Measurements from ENCODE around the gene ZSCAN26.
A peak's percentile ranks its signal among the peaks of the same experiment; 100 is the strongest.

The ZSCAN26 gene

DNA sequence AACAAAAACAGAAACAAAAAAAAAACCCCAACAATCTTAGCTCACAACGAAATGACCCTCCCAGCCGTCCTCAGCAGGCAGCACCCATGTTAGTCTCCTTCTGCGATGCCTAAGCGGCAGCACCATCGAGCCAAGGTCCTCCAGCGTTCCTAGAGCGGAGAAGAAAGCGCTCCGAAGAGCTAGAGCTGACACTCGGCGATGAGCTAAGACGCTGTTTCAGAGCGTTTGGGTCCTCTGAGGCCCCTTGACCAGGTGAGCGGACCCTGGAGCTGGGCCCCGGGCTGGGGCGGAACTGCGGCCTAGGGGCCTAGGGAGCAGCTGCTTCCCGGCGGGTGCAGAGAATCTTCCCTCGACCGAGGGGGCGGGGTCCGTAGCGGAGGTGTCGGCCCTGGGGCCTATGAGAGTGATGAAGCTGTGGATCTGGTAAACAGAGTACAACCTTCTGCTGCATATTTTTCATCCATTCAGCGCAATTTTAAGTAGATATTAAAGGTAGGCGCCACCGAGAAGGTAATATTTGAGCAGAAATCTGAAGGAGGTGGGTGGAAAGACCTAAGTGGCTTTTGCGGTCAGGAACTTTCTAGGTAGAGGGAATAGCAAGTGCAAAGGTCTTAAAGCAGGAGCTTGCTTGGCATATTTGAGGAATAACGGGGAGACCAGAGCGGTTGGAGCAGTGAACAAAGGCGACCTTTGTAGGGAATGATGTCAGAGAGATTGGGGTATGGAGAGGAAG lies at the start of gene ZSCAN26:
Gene ZSCAN26 (plus strand): TSS at position 182 of the 733 bp plus-strand sequence. CDS start 4,777 bp downstream, outside the sequence.
- DNase-seq, result peak; percentile 92

DNA sequence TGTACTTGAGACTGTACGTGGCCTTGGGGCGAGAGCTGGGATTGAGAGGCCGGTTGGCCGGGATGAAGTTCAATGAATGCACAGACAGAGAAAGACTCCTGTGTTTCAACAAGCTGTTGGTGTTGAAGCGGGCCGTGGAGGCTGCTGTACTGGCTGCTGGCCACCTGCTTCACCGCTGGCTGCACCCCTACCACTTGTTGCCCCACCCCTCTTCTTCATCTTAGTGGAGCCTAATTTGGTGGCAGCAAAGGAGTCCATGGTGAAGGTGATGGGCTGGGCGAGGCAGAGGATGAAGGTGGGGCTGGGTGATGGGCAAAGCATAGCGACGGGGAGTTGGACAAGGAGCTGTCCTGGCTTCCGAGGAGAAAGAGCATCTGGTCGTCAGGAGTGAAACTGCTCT lies 49.1 kb upstream of the ZSCAN26 start:
- DNase-seq, result no peak

DNA sequence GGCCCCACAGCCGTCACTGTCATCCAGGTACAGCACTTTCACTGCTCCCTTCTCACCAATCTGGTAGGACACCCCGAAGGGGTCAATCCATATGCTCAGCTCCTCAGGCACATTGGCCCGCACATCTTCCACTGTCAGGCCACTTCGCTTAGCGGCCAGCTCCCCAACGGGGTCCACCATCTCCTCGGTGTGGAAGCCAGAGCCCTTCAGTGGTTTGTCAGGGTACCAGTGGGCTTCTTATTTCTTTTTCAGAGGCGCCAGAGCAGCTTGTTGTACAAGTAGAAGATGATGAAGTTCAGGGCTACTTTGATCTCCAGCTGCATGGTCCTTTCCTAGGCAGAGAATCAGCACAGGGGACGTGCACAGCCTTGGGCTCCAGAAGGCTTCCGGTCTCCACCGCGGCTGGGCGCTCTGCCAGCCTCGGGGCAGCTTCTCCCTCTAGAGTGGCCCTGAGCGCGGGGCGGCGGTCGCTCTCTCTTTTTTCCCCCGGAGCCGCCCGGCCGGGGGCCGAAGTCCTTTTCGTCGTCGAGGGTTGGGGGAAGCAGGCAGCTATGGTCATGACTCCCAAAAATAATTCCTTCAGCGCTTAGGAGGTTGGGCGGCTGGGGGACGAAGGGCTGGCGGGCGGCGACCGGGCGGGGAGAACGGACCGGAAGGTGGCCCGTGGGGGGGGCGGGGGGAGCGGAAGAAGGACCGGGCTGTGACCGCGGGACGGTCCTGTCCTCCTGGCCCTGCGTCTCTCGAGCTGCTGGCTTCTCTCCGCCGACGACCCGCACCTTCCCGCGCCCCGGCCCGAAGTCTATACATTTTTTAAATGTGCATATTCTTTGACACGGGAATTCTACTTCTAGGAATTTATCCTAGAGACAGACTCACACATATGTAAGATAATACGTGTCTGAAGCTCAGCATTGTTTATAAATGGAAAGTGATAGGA lies 48.4 kb upstream of the ZSCAN26 start:
- DNase-seq, result peak; percentile 16

DNA sequence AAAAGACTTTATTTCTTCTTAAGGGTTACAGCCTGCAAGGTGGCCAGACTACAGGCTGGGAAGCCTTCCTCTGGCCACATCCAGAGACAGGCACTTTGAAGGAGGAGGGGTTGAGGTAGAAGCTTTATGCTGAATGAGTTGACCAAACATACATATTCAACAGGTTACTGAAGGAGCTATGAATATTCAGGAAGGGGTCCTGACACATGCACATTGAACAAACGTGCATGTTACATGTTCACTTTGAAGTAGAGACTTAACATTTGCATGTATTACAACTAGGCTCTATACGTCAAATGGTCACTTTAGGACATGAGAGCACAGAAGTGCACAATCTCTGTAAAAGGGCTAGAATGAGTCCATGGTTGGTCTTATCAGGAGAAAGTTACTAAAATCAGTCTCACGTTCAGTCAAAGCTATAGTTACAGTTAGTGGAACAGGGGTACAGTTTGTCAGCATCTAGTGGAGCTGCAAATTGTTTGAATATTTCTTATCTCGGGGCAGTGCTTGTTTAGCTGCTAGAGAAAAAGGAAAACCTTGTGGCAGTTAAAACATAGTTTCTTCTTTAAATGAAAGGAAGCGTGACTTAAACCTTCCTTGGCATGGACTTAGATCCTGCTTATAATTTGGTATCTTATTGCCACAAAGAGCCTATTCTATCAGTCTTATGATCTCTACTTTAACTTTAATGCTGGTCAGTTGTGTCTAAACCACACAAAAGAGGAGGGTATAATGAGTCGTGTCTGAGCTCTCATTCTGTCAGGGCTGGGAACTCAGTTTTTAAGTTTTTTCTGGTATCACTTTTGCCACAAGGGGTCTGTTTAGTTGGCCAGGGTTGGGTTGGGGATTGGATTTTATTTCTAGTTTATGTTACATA lies 46.4 kb upstream of the ZSCAN26 start:
- DNase-seq, result no peak

DNA sequence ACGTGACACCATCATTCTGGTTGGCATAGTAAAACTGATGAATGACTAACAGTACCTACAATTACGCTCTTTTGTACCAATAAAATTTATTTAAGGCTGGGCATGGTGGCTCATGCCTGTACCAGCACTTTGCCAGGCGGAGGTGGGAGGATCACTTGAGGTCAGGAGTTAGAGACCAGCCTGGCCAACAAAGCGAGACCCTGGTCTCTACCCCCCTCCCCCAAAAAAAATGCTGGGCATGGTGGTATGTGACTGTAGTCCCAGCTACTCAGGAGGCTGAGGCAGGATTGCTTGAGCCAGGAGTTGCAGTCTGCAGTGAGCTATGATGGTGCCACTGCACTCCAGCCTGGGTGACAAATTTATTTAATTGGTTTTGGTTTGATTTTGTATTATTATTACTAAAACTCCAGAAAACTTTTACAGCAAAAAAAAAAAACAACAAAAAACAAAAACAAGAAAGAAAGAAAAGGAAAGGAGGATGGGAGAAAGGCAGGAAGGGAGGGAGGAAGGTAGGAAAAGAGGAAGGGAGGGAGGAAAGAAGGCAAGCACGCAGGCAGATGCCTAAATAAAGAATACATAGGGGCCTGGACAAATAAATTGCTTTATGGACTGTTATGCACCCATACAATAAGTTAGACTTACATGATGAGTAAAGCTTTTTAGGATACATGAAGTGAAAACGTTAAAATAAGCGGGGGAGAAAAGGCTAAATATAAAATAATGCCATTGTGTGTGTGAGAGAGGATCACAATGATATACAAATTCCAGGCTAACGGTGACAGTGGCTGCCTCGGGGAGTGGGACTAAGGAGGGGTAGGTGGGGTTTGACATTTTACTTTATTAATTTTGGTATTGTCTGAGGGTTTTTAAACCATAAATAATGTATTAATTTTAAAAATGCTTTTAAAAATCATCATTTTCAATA lies 42.5 kb upstream of the ZSCAN26 start:
- DNase-seq, result no peak

DNA sequence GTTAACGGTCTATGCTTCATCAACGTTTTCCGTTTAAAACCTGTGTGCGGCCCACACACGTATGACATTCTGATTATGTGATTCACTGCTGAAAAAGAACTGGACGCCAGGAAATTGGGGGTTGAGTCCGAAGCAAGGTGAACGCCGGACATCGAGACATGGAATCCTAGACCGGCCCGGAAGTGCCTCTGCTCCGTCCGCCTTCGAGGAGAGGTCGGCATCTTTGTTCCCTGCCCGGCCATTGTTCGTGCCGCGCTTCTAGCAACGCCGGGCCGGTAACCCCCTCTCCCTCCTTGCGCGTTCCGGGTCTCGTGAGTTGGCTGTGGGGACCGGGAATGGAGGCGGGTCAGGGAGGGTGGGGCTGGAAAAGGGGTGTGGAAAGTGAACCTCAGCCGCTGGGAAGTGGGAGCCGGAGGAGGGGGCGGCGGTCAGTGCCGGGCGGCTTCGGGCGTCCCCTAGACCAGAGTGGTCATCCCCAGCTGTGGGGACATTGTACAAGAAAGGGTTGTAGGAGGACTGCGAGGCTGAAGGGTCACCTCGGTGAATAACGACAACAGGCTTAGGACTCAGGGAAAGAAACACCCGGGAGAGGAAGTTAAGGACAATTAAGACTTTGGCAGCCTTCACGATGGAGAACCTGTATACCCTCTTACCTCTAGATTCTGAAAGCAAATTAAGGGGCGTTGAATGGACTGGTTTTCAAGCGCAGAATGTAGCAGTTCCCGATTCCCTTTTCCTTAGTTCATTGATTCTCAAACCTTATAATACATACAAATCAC lies 41.7 kb upstream of the ZSCAN26 start, which contains the start of gene ZSCAN9:
Gene ZSCAN9 (plus strand): TSS at position 220 of the 779 bp plus-strand sequence. CDS start 1,810 bp downstream, outside the sequence.
- DNase-seq, result peak; percentile 46

DNA sequence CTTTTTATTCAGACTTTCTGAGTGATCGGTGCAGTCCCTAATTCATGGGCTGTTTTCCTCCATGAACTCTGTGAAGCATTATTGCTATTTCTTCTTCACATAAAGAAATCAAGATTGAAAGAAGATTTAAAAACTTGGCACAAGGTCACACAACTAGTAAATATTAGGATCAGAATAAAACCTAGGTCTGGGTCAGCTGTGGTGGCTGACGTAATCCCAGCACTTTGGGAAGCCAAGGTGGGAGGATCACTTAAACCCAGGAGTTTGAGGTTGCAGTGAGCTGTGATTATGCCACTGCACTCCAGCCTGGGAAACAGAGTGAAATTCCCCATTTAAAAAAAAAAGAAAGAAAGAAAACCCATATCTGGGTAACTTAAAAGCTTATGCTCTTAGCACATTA lies 40.5 kb upstream of the ZSCAN26 start:
- DNase-seq, result no peak

DNA sequence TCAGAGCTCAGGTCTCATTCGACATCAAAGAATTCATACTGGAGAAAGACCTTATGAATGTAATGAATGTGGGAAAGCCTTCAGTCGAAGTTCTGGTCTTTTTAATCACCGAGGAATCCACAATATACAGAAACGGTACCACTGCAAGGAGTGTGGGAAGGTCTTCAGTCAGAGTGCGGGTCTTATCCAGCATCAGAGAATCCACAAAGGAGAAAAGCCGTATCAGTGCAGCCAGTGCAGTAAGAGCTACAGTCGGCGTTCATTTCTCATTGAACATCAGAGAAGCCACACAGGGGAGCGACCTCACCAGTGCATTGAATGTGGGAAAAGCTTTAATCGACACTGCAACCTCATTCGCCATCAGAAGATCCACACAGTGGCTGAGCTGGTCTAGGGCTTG lies 34.2 kb upstream of the ZSCAN26 start:
- DNase-seq, result no peak

DNA sequence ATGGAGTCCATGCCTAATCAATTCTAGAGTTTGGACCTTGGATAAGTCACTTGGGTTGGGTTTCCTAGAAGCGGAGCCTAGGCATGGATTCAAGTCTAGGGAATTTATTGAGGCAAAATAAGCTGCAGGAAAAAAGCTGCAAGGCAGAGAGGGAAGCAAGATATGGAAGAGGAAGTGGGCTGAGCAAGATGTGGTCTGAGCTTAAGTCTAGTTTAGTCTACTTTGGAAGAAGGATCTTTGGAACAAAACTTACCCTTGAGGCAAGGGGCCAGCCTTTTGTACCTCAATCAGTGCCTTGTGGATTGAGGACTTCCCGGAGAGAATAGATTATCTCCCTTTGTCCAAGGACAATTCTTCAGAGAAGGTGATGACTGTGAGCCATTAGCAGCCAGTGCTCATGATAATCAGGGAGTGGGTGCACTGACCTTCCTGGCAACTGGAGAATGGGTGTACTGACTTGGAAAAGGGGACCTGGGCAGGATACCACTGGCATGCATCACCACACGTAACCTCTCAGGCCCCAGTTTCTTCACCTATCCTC lies 31.0 kb upstream of the ZSCAN26 start:
- no peak for DNase-seq

DNA sequence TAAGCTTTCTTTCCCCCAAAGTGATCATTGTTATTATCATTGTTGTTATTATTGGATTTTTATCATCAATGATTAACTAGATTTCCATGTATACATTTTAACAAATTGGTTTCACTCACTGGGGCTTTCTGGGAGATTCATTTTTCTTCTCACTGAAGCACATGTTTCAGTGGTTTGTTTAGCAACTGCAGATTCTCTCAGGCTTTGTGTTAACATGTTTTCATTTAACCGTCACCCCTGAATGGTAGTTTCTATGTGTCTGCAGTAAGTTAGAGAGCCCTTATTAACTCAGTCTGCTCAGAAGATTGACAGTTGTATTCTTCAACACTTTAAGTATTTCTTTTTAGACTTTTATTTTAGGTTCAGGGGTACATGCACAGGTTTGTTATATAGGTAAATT lies 27.3 kb upstream of the ZSCAN26 start:
- no peak for DNase-seq

DNA sequence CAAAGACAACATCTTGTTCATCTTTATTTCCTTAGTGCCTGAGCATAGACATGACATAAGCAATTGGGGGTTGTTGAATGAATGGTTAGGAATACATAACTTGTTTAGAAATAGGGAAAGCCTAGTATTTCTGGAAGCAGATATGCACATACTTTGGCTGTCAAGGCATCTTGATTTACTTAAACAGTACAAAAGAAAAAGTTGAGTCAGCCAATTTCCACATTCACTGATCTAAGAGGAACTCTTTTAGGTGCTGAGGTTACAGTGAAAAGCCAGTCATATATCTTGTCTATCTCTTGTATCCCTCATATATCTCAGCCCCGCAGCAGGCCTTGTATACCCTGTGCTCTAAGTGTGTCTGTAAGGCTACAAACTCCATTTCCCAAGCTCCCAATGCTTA lies 26.5 kb upstream of the ZSCAN26 start:
- DNase-seq, result no peak

DNA sequence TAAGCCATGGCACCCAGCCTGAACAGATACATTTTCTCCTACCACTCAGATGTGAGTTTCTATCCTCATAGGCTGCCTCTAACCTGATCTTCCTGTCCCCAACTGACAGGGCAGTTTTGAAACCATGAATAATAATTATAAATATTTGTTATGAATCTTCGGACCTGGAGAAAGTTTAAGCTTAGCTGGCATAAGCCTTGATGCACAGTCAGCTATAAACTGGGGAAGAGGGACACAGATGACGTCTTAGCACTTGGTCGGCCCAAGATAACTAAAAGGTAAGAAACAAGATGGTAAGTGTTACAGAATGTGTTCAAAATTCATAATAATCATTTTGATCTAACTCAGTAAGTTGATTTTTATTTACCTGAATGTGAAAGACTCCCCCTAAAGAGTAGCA lies 23.0 kb upstream of the ZSCAN26 start:
- no peak for DNase-seq

DNA sequence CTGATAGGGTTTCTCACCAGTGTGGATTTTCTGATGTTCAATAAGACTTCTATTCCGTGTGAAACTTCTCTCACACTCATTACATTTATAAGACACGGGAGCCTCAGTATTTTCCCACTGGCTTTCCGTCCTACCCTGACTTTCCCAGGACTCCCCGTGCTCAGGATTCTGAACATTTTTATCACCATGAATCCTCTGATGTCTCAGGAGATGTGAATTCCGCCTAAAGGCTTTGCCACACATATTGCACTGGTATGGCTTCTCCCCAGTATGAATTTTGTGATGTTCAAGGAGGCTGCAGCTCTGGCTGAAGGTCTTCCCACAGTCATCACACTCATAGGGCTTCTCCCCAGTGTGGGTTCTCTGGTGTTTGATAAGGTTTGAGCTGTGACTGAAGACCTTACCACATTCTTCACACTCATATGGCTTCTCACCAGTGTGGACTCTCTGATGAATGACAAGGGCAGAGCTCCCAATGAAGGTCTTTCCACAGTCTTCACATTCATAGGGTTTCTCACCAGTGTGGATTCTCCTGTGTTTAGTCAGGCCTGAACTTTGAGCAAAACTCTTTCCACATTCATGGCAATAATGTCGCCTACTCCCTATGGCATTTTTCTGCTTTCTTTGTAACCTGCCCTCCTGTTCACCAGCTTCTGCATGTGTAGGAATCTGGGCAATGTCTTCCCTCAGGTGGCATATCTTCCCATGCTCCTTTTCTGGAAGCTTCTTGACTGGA lies 21.6 kb upstream of the ZSCAN26 start:
- DNase-seq, result no peak

DNA sequence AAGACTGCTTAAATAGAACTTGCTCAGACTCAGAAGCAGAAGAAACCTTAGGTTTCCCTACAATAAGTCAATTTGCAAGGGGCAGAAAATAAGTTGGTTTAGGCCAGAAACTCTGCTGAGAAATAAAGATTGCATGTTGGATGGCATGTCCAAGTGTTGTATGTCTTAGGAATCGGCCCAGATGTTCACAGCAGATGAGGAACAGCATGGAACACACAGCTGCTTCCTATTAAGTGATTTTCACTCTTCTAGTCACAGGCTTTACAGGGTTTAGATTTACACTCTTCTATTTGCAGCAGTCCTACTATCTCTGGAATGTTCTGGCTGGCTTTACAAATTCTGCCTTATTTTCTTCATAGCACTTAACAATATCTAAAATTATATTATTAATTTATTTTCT lies 18.0 kb upstream of the ZSCAN26 start:
- no peak for DNase-seq

DNA sequence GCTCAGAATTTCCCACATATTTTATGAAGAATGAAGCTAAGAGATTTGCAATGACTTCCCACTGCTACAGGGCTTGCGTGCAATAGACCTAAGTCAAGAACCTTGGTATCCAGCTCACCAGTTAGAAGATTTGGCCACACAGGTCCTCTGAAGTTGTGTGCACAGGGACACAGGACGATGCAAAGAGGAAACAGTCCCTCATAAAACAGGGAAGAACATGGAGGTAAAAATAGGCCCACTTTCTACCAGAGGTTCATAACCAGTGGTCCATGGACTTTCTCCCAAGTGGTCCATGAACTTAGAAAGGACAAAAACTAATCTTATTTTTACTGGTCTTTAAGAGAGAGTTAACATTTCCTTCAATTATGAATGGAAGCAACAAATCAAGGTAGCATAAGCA lies 16.2 kb upstream of the ZSCAN26 start:
- no peak for DNase-seq

DNA sequence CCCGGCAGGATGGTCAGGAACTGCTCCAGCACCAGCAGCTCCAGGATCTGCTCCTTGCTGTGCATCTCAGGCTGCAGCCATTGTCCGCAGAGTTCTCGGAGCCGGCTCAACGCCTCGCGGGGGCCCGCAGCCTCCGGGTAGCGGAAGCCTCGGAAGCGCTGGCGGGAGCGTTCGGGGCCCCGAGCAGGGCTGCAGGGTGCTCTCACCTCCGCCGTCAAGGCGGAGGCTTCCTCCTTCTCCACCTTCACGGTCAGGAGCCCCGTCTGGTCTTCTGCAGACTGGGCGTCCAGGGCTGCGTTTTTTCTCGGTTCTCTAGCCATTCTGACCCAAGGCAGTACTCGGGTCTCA lies 15.3 kb upstream of the ZSCAN26 start:
- peak; percentile 9 for DNase-seq

DNA sequence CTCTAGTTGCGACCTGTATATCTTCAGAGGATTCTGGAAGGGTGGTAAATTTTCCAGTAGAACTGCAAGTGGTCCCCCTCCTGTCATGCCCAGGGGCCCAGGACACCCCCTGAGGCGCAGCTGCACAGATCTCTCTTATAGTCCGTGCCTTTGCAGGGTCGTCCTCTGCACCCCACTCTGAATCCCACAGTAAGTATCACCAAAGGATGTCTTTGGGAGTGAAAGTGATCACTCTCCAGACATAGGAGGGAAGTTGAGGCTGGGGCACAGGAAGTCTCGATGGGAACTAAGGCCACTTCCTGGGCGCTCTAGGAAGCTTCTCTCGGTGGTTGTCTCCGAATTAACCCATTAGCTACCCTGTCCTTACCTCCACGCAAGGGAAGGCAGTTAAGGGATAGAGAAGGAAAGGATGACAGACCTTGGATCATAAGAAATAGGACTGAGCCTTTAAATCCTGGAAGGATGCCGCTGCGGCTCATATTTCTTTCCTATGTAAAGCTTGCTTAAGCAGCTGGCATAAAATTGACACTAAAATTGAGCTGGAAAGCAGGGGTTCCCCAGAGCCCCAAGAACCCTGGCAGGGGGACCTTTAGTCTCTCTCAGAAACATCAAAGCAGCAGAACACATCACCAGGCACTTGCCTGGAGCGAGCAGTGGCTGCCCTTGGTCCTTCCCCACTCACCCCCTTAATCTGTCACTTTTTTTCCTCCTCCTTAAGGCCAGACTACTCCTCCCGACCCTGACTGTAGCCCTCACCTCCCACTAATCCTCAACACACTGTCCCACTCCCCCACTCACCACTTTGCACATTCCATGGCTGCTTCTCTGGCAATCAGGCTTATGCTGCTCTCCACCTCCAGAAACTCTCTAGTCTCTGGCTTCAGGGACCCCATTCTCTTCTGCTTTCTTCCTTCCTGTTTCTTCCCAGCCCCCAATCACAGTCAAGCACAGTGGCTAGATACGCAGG lies 14.7 kb upstream of the ZSCAN26 start, which contains the start of gene ZKSCAN4:
Gene ZKSCAN4 (minus strand): TSS at position 261 of the 967 bp plus-strand sequence. CDS start 289 bp downstream, outside the sequence.
- DNase-seq, result peak; percentile 92

DNA sequence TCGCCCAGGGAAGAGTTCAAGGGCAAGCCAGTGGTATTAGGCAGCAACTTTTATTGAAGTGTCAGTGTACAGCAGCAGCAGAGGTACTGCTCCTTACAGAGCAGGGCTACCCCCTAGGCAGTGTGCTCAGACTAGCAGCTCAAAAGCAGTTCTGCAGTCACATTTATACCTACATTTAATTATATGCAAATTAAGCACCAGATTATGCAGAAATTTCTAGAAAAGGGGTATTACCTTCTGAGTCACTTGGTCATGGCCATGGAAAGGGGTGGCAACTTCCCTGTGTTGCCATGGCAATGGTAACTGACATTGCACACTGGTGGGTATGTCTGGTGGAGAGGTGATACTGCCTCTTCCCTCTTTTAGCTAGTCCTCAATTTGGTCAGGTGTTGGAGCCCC lies 12.8 kb upstream of the ZSCAN26 start:
- no peak for DNase-seq

DNA sequence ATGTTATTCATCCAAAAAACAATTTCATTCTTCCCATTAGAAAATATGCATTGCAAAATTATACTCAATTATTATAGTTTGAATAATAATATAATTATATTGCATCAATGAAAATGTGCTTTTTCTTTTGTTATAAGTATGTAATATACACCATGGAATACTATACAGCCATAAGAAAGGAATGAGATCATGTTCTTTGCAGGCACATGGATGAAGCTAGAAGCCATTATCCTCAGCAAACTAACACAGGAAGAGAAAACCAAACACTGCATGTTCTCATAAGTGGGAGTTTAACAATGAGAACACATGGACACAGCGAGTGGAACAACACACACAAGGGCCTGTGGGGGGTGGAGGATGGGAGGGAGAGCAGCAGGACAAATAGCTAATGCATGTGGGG lies 9.9 kb upstream of the ZSCAN26 start:
- DNase-seq, result no peak

All from CD4-positive, alpha-beta T cell treated with Interleukin-4 for 4 hours (primary cell).